NT2/D1 (cell line): ENCODE data around the gene TP53BP2.

Source experiments
- SUZ12 ChIP-seq: IDR thresholded peaks from 2 replicates; pipeline ENCODE4 v1.6.1; 2011; ENCODE audit not compliant: insufficient read length, insufficient read depth; ENCODE audit errors: extremely low read depth
- YY1 ChIP-seq: IDR thresholded peaks from 2 replicates; pipeline ENCODE4 v1.6.1; 2011; ENCODE audit not compliant: insufficient read length, insufficient read depth
- ZNF274 ChIP-seq: IDR thresholded peaks from 2 replicates; pipeline ENCODE4 v1.6.1; 2011; ENCODE audit warnings: mild to moderate bottlenecking, low read depth, low read length

- no peak for TF ChIP-seq SUZ12
- TF ChIP-seq YY1 = no peak
- no peak for TF ChIP-seq ZNF274
Measured at GRCh38 chr1:223837687-223838086, 8.1 kb downstream of the TP53BP2 start.
